D721Med (cell line): ENCODE data around the gene MCOLN2.

Experiments
- DNase-seq: peaks from one replicate; pipeline ENCODE4 v3.0.0; 2011; ENCODE audit warnings: low spot score; ENCODE audit not compliant: insufficient read length
- FAIRE-seq: peaks from 2 replicates; lab custom pipeline; 2011; peaks lifted over from hg19 to GRCh38; lab: Jason Lieb, UNC
- TF ChIP-seq, protein P1 (sequence below): IDR thresholded peaks from 2 replicates; pipeline ENCODE4 v1.5.1; 2012; ENCODE audit warnings: mild to moderate bottlenecking, control low read depth; ENCODE audit not compliant: insufficient read depth; ENCODE audit errors: missing control alignments

The MCOLN2 gene

DNA sequence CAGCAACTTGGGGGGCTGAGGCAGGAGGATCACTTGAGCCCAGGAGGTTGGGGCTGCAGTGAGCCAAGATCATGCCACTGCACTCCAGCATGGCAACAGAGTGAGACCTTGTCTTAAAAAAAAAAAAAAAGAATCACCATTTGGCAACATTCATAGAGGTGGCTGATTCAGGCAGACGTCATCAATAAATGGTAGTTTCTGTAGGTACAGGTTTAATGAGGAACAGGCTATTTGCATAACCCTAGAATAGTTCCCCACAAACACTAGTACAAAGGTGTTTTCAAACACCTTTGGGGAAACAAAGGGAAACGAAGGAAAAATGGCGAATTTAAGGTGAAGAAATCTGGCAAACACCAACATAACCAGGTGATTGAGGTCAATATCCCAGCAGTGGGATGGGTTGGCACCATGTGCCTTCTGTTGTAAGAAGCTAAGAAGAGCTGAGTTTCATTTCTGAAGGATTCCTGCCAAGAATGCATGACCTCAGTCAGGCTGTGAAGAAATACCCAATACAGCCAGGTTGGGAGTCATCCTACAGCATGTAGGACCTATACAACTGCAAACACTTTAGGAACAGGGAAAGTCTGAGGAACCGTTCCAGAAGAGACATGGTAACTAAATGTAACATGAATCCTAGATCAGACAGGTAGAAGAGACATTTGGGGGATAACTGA, 109.5 kb downstream of the MCOLN2 start:
- TF ChIP-seq, protein P1, sequence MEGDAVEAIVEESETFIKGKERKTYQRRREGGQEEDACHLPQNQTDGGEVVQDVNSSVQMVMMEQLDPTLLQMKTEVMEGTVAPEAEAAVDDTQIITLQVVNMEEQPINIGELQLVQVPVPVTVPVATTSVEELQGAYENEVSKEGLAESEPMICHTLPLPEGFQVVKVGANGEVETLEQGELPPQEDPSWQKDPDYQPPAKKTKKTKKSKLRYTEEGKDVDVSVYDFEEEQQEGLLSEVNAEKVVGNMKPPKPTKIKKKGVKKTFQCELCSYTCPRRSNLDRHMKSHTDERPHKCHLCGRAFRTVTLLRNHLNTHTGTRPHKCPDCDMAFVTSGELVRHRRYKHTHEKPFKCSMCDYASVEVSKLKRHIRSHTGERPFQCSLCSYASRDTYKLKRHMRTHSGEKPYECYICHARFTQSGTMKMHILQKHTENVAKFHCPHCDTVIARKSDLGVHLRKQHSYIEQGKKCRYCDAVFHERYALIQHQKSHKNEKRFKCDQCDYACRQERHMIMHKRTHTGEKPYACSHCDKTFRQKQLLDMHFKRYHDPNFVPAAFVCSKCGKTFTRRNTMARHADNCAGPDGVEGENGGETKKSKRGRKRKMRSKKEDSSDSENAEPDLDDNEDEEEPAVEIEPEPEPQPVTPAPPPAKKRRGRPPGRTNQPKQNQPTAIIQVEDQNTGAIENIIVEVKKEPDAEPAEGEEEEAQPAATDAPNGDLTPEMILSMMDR, result no peak
- DNase-seq (no peak), FAIRE-seq (no peak)

- TF ChIP-seq, protein P1, result no peak
- FAIRE-seq (no peak), DNase-seq (no peak)
Observed at GRCh38 chr1:84885469-84885868, 111.4 kb downstream of the MCOLN2 start.

DNA sequence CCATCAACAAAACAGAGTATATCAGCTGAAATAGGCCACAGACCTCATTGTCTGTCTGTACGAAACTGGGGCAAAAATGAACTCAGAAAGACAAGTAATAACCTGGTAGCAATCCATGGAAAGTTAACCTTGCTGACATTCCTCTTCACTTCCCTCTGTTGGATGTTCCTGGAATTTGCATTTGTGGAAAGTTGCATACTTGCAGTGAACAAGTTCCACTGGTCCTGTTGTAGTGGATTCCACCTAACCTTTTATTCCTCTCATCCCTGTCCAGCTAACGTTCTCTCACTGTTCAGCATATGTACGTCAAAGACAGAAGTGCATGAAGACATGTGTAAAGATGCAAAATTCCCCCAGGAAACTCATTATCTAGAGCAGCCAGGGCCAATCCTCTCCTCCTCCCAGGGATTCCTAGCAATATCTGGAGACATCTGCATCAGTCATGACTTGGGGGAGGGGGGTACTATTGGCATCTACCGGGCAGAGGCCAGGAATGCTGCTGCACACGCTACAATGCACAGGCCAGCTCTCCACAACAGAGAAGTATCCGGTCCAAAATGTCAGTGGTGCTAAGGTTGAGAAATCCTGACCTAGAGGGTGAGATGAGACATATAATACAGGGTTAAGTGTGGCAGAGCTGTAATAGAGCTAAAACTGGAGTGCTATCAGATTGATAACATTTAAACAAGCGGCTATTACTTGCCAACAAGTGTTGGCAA, 112.1 kb downstream of the MCOLN2 start:
- TF ChIP-seq, protein P1, result no peak
- DNase-seq (no peak), FAIRE-seq (no peak)

DNA sequence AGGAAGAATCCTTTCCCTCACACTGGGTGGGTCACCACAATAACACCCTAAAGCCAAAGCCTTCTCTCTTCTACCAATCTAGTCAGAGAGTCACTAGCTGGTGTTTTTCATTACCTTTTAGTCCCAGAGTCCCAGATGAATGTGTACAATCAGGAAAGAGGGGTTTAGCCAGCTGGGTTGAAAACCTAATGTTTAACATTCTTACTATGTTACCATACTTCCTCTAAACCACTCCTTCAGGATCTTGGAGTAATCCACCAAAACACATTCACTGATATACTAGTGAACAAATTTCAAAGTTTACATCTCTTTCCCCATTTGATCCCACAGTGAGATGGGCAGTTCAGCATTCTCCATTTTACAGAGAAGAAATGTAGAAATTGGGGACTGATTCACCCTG, 113.6 kb downstream of the MCOLN2 start:
- TF ChIP-seq, protein P1, result no peak
- no peak for FAIRE-seq
- DNase-seq, result no peak

DNA sequence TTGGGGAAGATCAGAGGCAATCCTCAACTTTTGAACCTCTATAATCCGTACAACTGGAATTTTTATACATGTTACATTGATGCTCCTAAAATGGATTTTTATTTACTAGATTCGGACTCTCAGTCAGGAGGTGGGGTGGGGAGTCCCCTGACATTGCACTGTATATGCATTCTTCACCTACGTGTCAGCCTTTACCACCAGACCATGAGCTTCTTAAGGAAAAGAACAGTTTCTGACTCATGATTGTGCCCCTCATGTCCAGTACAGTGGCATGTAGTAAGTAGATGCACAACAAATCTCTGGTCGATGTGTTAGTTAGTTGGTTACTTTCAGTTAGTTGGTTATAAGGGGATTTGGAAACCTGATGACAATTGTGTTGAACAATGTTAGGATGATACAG, 119.3 kb downstream of the MCOLN2 start:
- TF ChIP-seq, protein P1, result no peak
- no peak for DNase-seq
- FAIRE-seq, result no peak

DNA sequence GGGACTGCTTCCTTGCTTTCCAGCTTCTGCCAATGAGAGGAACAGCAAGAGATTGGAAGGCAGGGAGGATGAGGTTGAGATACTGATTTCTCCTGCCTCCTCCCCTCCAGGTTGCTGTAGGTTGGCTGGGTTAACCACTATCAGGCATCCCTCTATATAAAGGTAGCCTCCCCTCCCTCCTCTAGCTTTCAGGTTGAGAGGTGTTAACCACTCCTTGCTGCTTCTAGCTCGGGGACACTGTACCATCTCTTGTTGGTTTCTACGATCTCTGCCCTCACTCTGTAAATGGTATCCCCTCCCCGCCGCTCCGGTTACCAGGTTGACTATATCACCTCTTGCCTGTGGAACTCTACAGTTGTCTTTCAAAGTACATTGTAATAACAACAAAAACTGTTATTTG, 120.6 kb downstream of the MCOLN2 start:
- FAIRE-seq (no peak), DNase-seq (no peak)
- TF ChIP-seq, protein P1, result no peak
